Measurements from ENCODE around the gene UBE2H.

UBE2H gene

DNA sequence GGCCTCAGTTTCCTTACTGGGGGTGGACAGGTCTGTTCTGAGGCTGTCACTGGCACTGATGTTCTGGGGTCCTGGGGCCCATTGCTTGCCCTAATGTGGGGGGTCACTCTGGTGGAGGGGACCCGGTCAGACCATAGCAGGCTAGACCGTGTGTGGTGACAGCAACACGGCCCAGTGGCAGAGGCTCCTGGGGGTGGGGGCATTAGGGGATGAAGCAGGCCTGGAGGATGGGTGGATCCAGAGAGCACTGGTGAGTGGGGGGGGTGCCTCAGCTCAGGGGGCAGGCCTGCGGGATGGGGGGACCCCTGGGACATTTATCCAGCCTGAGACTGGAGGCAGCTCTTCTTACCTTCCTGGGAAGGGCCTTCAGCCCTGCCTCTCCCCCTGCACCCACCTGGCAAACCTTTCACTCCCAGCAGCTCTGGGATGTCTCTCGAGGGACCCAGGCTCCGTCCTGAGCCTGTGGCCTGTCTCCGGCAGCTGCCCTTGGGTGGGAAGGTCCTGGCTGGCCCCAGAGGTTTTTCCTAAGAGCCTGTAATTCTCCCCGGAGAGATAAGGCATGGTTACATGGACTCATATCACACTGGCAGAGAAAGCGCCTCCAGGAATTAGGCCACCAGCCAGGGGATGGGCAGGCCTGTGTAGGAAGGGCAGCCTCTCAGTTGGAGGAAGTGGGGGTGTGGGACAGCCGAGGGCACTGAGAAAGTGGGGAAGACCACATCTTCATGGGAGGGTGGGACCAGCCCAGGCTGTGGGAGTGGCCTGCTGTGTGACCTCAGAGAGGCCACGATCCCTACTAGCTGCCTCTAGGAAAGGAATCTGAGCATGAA is 147.7 kb downstream of the UBE2H start:
- DNase-seq (ENCODE audit: low read depth), result no peak
- TF ChIP-seq, protein P1, sequence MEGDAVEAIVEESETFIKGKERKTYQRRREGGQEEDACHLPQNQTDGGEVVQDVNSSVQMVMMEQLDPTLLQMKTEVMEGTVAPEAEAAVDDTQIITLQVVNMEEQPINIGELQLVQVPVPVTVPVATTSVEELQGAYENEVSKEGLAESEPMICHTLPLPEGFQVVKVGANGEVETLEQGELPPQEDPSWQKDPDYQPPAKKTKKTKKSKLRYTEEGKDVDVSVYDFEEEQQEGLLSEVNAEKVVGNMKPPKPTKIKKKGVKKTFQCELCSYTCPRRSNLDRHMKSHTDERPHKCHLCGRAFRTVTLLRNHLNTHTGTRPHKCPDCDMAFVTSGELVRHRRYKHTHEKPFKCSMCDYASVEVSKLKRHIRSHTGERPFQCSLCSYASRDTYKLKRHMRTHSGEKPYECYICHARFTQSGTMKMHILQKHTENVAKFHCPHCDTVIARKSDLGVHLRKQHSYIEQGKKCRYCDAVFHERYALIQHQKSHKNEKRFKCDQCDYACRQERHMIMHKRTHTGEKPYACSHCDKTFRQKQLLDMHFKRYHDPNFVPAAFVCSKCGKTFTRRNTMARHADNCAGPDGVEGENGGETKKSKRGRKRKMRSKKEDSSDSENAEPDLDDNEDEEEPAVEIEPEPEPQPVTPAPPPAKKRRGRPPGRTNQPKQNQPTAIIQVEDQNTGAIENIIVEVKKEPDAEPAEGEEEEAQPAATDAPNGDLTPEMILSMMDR (IDR thresholded peaks at IDR 0.05; ENCODE audit: control insufficient read depth, extremely low read depth, insufficient read depth), result no peak
- no peak overlapping the region for H3K4me3 ChIP-seq (ENCODE audit: low read depth, low read length)

DNA sequence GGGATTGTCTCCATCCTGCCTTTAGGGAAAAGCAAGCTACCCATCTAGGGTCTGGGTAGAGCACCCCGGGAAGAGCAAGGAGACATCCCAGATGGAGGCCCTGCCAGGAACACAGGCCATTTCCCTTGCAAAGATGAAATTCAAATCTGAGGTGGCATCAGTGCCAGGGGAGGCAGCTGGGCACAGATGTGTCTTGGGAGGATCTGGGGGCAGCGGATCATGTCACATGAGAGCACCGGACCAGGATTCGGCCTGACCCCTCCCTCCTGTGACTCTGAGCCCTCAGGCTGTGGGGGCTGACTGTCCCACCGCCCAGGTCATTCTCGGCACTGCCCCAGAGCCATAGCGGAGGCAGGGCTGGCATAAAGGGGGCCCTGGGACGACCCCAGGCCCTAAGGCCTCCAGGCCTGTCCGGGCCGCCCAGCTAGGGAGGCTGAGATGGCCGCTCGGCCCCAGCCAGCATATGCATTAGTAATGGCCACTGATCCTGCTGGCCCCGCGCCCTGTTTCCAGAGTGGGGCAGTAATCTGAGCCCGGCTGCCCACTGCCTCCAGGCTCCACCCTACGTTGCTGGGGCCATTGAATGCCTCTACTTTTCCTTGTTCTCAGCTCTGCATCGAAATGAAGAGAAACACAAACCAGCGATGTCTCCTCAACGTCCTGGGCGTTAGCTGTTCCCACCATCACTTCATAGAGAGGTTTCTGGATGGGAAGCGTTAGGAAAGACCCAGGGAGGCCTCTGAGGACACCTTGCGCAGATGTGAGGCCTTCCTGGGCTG is 148.5 kb downstream of the UBE2H start:
- no peak for DNase-seq (ENCODE audit: low read depth)
- TF ChIP-seq, protein P1 (IDR thresholded peaks at IDR 0.05; ENCODE audit: control insufficient read depth, extremely low read depth, insufficient read depth), result no peak
- H3K4me3 ChIP-seq (ENCODE audit: low read depth, low read length), result no peak overlapping the region

DNA sequence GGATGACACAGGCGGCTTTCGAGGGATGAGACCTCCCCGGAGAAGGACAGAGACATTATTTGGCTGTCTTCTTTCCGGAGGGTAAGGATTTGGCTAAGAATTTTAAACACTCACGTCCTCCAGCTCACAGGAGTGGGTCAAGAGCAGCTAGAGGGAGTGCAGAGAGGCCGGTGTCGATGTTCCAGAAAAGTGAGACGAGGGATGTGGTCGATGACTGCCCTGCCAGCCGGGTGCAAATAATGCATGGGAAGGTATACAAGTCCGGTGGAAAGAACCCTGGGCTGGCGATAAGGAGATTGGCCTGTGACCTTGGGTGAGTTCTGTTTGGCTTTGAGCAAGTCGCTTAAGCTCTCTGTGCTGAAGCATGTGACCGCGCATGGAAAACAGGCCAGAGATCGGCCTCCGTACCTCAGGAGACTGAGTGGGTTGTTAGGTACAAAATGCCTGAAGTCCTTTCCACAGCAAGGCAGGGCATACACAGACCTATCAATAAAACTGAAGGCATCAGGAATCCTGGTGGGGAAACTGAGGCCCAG is 149.1 kb downstream of the UBE2H start:
- DNase-seq (ENCODE audit: low read depth), result no peak
- H3K4me3 ChIP-seq (ENCODE audit: low read depth, low read length), result no peak overlapping the region
- TF ChIP-seq, protein P1 (IDR thresholded peaks at IDR 0.05; ENCODE audit: control insufficient read depth, extremely low read depth, insufficient read depth), result no peak

DNA sequence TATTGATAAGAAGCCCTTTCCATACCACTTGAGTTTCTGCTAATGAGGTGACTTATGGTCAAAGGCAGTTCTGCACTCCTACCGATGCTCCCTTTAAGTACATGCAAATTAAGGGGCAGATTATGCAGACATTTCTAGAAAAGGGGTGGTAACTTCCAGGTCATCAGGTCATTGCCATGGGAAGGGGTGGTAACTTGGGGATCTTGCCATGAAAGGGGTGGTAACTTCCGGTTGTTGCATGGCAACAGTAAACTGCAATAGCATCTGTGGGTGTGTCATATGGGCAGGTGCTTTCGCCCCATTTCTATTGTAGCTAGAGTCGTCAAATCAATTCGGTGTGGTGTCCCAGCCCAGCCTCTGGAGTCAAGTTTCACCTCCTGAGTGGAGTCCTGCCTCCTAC is 150.9 kb downstream of the UBE2H start:
- DNase-seq (ENCODE audit: low read depth), result no peak
- H3K4me3 ChIP-seq (ENCODE audit: low read depth, low read length), result no peak overlapping the region
- TF ChIP-seq, protein P1 (IDR thresholded peaks at IDR 0.05; ENCODE audit: control insufficient read depth, extremely low read depth, insufficient read depth), result no peak

DNA sequence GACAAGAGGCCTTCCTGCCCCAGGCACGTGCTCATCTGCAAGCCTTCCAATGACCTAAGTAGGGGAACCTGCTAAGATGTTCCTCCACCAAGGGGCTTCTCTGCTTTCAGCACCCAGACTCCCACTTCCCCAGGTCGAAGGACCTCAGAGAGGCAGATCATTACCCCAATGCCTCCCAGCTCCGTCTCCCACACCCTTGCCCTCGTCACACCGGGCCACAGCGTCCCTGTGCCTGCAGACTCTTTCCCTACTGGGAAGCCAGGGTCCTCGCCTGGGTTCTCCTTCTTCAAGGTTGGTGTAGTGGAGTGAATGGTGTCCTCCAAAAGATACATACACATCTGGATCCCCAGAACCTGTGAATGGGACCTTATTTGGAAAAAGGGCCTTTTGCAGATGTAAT is 151.9 kb downstream of the UBE2H start:
- TF ChIP-seq, protein P1 (IDR thresholded peaks at IDR 0.05; ENCODE audit: control insufficient read depth, extremely low read depth, insufficient read depth), result no peak

DNA sequence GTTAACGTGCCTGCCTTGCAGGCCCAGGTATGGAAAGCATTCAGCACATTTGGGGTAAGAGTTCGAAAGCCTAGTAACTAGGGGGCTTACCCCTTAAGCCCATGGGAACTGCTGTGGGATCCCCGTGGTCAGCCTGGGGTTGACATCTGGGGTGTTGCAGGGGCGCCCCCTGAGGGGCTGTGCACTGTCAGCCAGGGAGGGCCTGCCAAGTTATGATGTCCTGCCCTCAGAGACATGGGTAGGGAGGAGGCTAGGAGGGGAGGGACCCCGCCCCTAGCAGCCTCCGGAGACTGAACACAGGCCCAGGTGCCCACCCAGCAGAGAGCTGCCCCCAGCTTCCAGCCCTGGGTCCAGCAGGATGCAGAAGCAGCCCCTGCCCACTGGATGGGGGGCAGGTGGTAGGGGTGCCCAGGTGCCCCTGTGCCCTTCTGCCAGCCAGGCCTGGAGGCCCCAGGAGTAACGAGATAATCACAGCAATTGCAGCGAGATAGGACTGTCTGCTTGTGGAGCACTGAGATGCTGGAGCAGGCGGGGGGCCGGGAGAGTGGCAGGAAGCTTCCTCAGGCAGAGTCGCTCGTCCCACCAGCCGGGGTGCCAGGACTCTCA is 153.3 kb downstream of the UBE2H start:
- TF ChIP-seq, protein P1 (IDR thresholded peaks at IDR 0.05; ENCODE audit: control insufficient read depth, extremely low read depth, insufficient read depth), result no peak
- no peak overlapping the region for H3K4me3 ChIP-seq (ENCODE audit: low read depth, low read length)
- no peak for DNase-seq (ENCODE audit: low read depth)

More for the DNA sequence above, 151.9 kb downstream of the UBE2H start:
- H3K4me3 ChIP-seq (ENCODE audit: low read depth, low read length), result no peak overlapping the region
- DNase-seq (ENCODE audit: low read depth), result no peak
